ENCODE results near the gene CTSD.

The CTSD gene

GRCh38 chr11:1782831-1783724 is 19.4 kb upstream of the CTSD start:
- no peak overlapping the region for H3K9ac ChIP-seq (ENCODE audit: low read depth in 1 of 2, low read length in 2 of 2)
- H3K36me3 ChIP-seq (ENCODE audit: control insufficient read depth in 1 of 2, insufficient read depth in 2 of 2, low read length in 2 of 2), result no peaks in the 10 kb centered on the region
- peaks cover 0 to 4% of the 10 kb centered on the region in 2 donors for H3K27me3 ChIP-seq (ENCODE audit: control insufficient read depth in 1 of 2, insufficient read depth in 2 of 2, low read length in 2 of 2)
- peak overlapping the region; percentile 20 for H3K27ac ChIP-seq (ENCODE audit: low read depth, low read length)
- peak overlapping the region in 1 of 2 donors; percentile 29 for H3K4me3 ChIP-seq (ENCODE audit: low read depth in 1 of 2, low read length in 2 of 2)
- H3K4me1 ChIP-seq (ENCODE audit: control insufficient read depth in 1 of 2, insufficient read depth in 2 of 2, low read length in 2 of 2), result peaks cover 5 to 6% of the 10 kb centered on the region in 2 donors
- H3K9me3 ChIP-seq (ENCODE audit: control insufficient read depth in 1 of 2, low read length in 2 of 2), result no peaks in the 10 kb centered on the region

- Histone ChIP-seq H3K9me3 (ENCODE audit: control insufficient read depth in 1 of 2, low read length in 2 of 2) (no peaks in the 10 kb centered on the region), H3K9ac (ENCODE audit: low read depth in 1 of 2, low read length in 2 of 2) (no peak overlapping the region), H3K4me3 (ENCODE audit: low read depth in 1 of 2, low read length in 2 of 2) (no peak overlapping the region), H3K27me3 (ENCODE audit: control insufficient read depth in 1 of 2, insufficient read depth in 2 of 2, low read length in 2 of 2) (peaks cover 0 to 4% of the 10 kb centered on the region in 2 donors), H3K27ac (ENCODE audit: low read depth, low read length) (no peak overlapping the region), H3K4me1 (ENCODE audit: control insufficient read depth in 1 of 2, insufficient read depth in 2 of 2, low read length in 2 of 2) (peaks cover 5 to 6% of the 10 kb centered on the region in 2 donors), H3K36me3 (ENCODE audit: control insufficient read depth in 1 of 2, insufficient read depth in 2 of 2, low read length in 2 of 2) (no peaks in the 10 kb centered on the region)
Observed at GRCh38 chr11:1782031-1782590, 18.4 kb upstream of the CTSD start.

GRCh38 chr11:1781593-1781975 is 17.9 kb upstream of the CTSD start:
- Histone ChIP-seq H3K9me3 (ENCODE audit: control insufficient read depth in 1 of 2, low read length in 2 of 2) (no peaks in the 10 kb centered on the region), H3K27me3 (ENCODE audit: control insufficient read depth in 1 of 2, insufficient read depth in 2 of 2, low read length in 2 of 2) (peaks cover 0 to 4% of the 10 kb centered on the region in 2 donors), H3K36me3 (ENCODE audit: control insufficient read depth in 1 of 2, insufficient read depth in 2 of 2, low read length in 2 of 2) (no peaks in the 10 kb centered on the region), H3K4me3 (ENCODE audit: low read depth in 1 of 2, low read length in 2 of 2) (no peak overlapping the region), H3K4me1 (ENCODE audit: control insufficient read depth in 1 of 2, insufficient read depth in 2 of 2, low read length in 2 of 2) (peaks cover 5 to 6% of the 10 kb centered on the region in 2 donors), H3K27ac (ENCODE audit: low read depth, low read length) (no peak overlapping the region), H3K9ac (ENCODE audit: low read depth in 1 of 2, low read length in 2 of 2) (no peak overlapping the region)

DNA sequence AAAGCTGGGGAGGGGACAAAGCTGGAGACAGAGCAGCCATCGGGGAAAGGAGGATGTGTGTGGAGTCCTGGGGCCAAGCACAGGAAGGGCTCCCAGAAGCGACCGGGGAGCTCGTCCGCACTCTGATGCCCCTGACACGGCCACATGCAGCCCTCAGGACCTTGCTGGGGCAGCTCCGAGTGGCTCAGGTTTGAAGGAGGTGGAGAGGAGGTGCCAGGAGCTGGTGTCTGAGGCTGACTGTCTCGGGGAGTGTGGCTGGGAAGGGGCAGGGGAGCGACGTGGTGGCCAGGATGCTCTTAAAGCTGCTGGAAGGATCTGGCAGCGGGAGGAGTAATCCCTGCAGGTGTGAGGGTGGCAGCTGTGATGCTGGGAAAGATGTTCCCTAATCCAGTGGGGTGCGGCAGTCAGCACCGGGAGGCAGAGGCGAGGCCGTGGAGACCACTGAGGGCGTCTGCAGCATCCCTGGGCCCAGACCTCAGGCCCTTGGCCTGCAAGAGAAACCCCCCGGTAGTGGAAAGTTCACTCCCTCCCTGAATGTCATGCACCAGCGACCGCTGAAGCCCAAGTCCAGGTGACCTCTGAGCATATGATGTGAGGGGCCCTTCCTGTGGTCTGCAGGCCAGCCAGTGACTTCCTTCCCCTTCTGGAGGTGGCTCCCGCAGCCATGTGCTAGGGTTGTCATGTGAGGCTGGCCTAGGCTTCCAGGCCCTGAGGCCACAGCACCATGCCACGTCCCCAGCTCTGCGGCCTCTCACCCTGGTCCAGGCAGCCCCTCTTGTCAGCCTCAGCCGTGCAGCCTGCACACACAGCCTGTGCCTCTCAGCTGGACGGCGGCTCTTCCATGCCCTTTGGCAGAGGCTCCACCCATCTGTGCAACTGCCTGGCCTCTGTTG is 17.2 kb upstream of the CTSD start:
- H3K27me3 ChIP-seq (ENCODE audit: control insufficient read depth in 1 of 2, insufficient read depth in 2 of 2, low read length in 2 of 2), result peaks cover 0 to 4% of the 10 kb centered on the region in 2 donors
- peaks cover 5 to 6% of the 10 kb centered on the region in 2 donors for H3K4me1 ChIP-seq (ENCODE audit: control insufficient read depth in 1 of 2, insufficient read depth in 2 of 2, low read length in 2 of 2)
- H3K4me3 ChIP-seq (ENCODE audit: low read depth in 1 of 2, low read length in 2 of 2), result no peak overlapping the region
- no peaks in the 10 kb centered on the region for H3K9me3 ChIP-seq (ENCODE audit: control insufficient read depth in 1 of 2, low read length in 2 of 2)
- no peaks in the 10 kb centered on the region for H3K36me3 ChIP-seq (ENCODE audit: control insufficient read depth in 1 of 2, insufficient read depth in 2 of 2, low read length in 2 of 2)
- no peak overlapping the region for H3K9ac ChIP-seq (ENCODE audit: low read depth in 1 of 2, low read length in 2 of 2)
- no peak overlapping the region for H3K27ac ChIP-seq (ENCODE audit: low read depth, low read length)

DNA sequence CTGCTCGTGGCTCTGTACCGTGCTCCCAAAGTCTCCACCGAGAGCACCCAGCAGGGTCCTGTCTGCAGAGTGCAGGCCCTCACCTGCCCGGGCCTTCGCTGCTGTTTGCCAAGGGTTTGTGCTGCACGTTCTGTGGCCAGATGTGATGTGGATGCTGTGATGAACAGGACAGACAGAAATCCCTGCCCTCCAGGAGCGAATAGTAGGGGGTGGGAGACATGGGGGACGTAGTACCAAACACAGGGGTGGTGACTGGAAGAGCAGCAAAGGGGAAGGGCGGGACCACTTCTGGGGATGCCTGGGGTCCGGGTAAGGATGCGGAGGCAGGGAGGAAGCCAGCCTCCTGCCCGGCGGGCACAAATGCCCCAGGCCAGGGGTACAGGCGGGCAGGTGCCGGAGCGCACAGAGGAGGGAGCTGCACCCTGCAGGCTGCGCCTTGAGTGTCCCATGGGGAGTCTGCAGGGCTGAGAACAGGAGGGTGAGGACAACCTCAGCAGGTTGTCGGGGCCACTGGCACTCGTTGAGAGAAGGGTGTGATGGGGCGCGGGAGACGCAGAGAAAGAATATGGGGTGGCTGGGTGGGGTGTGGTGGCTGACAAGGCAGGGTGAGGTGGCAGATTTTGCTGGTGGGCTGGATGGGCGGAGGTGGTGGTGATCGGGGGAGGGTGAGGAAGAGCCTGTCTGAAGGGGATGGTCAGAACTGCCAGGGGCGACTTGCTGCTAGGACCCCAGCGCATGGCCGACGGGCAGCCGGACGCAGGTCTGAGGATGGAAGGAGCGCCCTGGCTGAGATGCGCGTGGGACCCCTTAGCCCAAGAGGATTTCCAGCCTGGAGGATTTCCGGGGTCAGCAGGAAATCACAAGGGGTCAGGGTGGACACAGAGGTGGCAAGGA is 16.3 kb upstream of the CTSD start:
- peaks cover 5 to 6% of the 10 kb centered on the region in 2 donors for H3K4me1 ChIP-seq (ENCODE audit: control insufficient read depth in 1 of 2, insufficient read depth in 2 of 2, low read length in 2 of 2)
- no peak overlapping the region for H3K27ac ChIP-seq (ENCODE audit: low read depth, low read length)
- no peaks in the 10 kb centered on the region for H3K9me3 ChIP-seq (ENCODE audit: control insufficient read depth in 1 of 2, low read length in 2 of 2)
- peaks cover 0 to 4% of the 10 kb centered on the region in 2 donors for H3K27me3 ChIP-seq (ENCODE audit: control insufficient read depth in 1 of 2, insufficient read depth in 2 of 2, low read length in 2 of 2)
- no peak overlapping the region for H3K9ac ChIP-seq (ENCODE audit: low read depth in 1 of 2, low read length in 2 of 2)
- no peaks in the 10 kb centered on the region for H3K36me3 ChIP-seq (ENCODE audit: control insufficient read depth in 1 of 2, insufficient read depth in 2 of 2, low read length in 2 of 2)
- no peak overlapping the region for H3K4me3 ChIP-seq (ENCODE audit: low read depth in 1 of 2, low read length in 2 of 2)

- H3K36me3 ChIP-seq (ENCODE audit: control insufficient read depth in 1 of 2, insufficient read depth in 2 of 2, low read length in 2 of 2), result no peaks in the 10 kb centered on the region
- peaks cover 5 to 6% of the 10 kb centered on the region in 2 donors for H3K4me1 ChIP-seq (ENCODE audit: control insufficient read depth in 1 of 2, insufficient read depth in 2 of 2, low read length in 2 of 2)
- H3K4me3 ChIP-seq (ENCODE audit: low read depth in 1 of 2, low read length in 2 of 2), result no peak overlapping the region
- no peaks in the 10 kb centered on the region for H3K9me3 ChIP-seq (ENCODE audit: control insufficient read depth in 1 of 2, low read length in 2 of 2)
- peaks cover 0 to 4% of the 10 kb centered on the region in 2 donors for H3K27me3 ChIP-seq (ENCODE audit: control insufficient read depth in 1 of 2, insufficient read depth in 2 of 2, low read length in 2 of 2)
- no peak overlapping the region for H3K27ac ChIP-seq (ENCODE audit: low read depth, low read length)
- no peak overlapping the region for H3K9ac ChIP-seq (ENCODE audit: low read depth in 1 of 2, low read length in 2 of 2)
Observed at GRCh38 chr11:1779034-1779805, 15.5 kb upstream of the CTSD start.

- H3K27me3 ChIP-seq (ENCODE audit: control insufficient read depth in 1 of 2, insufficient read depth in 2 of 2, low read length in 2 of 2), result peaks cover 0 to 4% of the 10 kb centered on the region in 2 donors
- peaks cover 7 to 8% of the 10 kb centered on the region in 2 donors for H3K4me1 ChIP-seq (ENCODE audit: control insufficient read depth in 1 of 2, insufficient read depth in 2 of 2, low read length in 2 of 2)
- no peak overlapping the region for H3K4me3 ChIP-seq (ENCODE audit: low read depth in 1 of 2, low read length in 2 of 2)
- no peak overlapping the region for H3K27ac ChIP-seq (ENCODE audit: low read depth, low read length)
- no peaks in the 10 kb centered on the region for H3K36me3 ChIP-seq (ENCODE audit: control insufficient read depth in 1 of 2, insufficient read depth in 2 of 2, low read length in 2 of 2)
- no peak overlapping the region for H3K9ac ChIP-seq (ENCODE audit: low read depth in 1 of 2, low read length in 2 of 2)
- H3K9me3 ChIP-seq (ENCODE audit: control insufficient read depth in 1 of 2, low read length in 2 of 2), result no peaks in the 10 kb centered on the region
Observed at GRCh38 chr11:1778141-1778911, 14.6 kb upstream of the CTSD start.

- H3K27ac ChIP-seq (ENCODE audit: low read depth, low read length), result no peak overlapping the region
- no peaks in the 10 kb centered on the region for H3K36me3 ChIP-seq (ENCODE audit: control insufficient read depth in 1 of 2, insufficient read depth in 2 of 2, low read length in 2 of 2)
- H3K9ac ChIP-seq (ENCODE audit: low read depth in 1 of 2, low read length in 2 of 2), result no peak overlapping the region
- no peak overlapping the region for H3K4me3 ChIP-seq (ENCODE audit: low read depth in 1 of 2, low read length in 2 of 2)
- H3K4me1 ChIP-seq (ENCODE audit: control insufficient read depth in 1 of 2, insufficient read depth in 2 of 2, low read length in 2 of 2), result peaks cover 10 to 11% of the 10 kb centered on the region in 2 donors
- H3K27me3 ChIP-seq (ENCODE audit: control insufficient read depth in 1 of 2, insufficient read depth in 2 of 2, low read length in 2 of 2), result peaks cover 0 to 4% of the 10 kb centered on the region in 2 donors
- H3K9me3 ChIP-seq (ENCODE audit: control insufficient read depth in 1 of 2, low read length in 2 of 2), result no peaks in the 10 kb centered on the region
Observed at GRCh38 chr11:1777737-1778136, 14.0 kb upstream of the CTSD start.

Measured in duodenal mucosa (tissue), 2 donors.